HG02759 (cell line): ENCODE data around the gene ZNF514.
"Not testable (repeated sequence)": the region's sequence is repeated elsewhere in the genome, so short reads cannot be mapped to it uniquely, and the experiment has no call there.

Experiments used
- ATAC-seq: cut with Tn5 transposase; IDR thresholded peaks from one replicate; pipeline ENCODE4 v1.9.1; 2021; ENCODE audit warnings: mild to moderate bottlenecking, moderate library complexity; ENCODE audit not compliant: unreplicated experiment

The ZNF514 gene

DNA sequence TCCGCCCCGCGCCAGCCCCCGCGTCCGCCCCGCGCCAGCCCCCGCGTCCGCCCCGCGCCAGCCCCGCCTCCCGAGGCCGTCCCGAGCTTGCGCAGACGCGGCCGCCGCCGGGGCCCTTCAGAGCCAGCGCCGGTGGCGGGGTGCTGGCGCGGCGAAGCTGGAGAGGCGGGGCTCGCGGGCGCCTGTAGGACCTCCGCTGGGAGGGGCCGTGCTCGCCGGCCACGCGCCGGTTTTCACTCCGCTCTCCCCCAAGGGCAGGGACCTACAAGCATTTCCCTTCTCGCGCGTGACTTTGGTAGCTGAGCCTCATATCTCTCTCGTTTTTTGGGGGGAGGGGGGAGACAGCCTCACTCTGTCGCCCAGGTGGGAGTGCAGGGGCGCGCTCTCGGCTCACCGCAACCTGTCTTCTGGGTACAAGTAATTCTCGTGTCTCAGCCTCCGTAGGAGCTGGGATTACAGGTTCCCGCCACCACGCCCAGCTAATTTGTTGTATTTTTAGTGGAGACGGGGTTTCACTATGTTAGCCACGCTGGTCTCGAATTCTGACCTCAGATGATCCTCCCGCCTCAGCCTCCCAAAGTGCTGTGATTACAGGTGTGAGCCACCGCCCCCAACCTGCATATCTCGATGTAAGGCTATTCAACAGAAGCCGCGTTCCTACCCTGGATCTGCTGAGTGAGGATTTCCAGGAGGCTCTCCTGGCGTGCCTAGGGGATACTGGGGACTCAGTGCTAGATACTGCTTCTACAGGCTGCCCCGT is at the start of gene ZNF514:
TSS of gene ZNF514 (minus strand) at position 159 of the 760 bp plus-strand sequence. CDS start 6,595 bp downstream, outside the sequence.
- peak; percentile 93 for ATAC-seq

DNA sequence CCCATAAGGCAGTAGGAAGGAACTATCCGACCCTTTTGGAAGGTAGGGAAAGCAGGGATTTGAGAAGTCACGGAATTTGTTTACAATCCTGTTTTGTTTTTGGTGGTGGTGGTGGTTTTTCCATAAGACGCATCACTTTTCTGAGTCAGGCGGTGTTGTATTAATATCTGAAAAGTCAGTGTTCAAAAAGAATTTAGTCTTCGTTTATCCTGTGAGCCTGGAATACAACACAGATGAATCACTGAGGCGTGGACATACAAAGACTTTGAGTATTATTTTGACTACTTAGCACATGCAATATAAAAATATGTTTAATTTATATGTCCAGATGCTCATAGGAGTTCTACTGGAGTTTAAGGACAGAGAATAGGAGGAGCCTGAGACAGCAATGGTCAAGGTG is 48.5 kb upstream of the ZNF514 start:
- ATAC-seq: no peak

DNA sequence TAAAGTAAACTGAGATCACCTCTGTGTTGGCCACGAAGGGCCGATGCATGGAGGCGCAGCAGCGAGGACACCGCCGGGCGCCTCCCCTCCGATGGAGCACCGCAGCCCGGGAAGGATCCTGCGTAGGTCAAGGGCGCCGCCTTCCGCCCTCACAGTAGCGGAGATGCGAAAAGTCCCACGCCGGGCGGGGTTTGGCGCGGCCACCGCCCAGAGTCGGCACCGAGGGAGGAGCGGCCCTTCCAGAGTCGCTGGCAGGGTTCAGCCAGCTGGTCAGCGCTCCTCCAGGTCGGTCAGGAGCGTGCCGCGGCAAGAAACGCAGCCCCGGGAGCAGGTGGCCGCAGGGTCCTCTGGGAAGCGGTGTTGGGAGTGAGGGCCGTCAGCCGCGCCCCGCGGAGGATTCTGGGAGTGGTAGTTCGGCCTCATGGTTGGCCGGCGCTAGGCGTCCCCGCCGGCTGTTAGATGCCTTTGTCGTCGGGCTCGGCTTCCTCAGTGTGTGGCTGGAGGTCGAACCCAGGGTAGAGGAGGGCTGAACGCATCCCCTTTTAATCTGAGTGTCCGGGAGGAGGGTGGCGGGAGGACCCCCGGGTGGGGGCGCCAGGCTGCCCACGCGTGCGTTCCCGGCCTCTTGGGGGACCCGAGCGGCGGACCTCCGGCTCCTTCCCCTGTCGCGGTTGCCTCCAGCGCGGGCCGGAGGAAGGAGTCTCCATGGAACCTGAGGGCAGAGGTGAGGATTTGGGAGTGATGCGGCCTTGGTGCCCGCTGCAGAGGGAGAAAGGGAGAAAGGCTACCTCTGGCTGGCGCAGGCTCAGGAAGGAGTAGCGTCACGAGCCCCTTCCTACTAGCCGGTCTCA is 47.7 kb upstream of the ZNF514 start, which contains the start of gene ZNF892:
TSS of gene ZNF892 (plus strand) at position 411 of the 851 bp plus-strand sequence. CDS start at position 706, 295 bp downstream.
- ATAC-seq: peak; percentile 97

DNA sequence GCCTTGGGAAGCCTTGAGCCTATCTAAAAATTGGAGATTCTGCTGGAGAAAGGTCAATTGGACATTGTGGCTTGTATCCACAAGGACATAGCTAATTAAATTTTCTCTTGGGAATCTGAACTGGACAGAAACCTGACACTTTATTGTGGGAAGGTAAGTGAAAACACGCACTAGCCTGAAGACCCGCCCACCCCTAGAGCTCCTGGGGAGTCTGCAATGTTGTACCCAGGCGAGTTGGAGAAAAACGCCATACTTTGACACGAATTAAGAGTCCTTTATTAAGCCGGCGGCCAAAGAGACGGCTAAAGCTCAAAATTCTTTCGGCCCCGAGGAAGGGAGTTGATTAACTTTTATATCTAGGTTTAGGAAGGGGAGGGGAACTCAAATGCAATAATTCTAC is 46.4 kb upstream of the ZNF514 start:
- no peak for ATAC-seq

DNA sequence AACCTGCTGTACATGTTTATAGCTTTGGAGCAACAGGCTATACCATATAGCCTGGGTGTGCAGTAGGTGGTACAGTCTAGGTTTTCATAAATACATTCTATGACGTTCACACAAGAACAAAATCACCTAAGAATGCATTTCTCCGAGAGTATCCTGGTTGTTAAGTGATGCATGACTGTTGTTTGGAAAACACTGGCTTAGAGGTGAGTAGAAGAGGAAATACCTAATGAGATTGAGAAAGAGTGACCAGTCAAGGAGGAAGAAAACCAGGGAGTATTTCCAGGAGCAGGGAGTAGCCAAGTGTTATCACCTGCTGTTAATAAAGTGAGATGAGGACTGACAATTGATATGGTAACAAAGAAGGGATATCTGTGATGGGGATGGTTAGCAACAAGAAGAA is 44.7 kb upstream of the ZNF514 start:
- ATAC-seq: no peak

DNA sequence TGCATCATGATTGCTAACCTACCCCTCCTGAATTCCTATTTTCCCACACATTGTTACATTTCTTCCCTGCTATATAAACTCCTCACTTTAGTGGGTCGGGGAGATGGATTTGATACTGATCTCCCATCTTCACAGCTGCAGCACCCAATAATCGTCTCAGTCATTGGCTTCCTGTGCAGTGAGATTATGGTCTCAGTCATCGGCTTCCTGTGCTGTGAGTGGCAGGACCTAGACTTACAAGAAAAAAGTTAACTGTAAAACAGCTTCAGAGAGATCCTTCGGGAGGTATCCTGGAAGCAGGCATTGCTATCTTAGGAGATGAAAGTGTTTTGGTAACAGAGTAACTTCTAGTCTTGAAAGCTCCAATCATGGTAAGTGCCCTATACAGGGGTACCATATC is 44.3 kb upstream of the ZNF514 start:
- ATAC-seq: no peak

DNA sequence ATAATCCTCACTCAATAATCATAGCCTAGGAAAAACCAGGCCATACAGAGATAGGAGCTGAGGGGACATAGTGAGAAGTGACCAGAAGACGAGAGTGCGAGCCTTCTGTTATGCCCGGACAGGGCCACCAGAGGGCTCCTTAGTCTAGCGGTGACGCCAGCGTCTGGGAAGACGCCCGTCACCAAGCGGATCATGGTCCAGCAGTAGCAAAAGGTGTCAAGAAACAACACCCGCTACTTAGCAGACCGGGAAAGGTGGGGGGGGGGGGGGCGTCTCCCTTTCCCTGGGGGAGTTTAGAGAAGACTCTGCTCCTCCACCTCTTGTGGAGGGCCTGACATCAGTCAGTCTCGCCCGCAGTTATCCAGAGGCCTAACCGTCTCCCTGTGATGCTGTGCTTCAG is 33.3 kb upstream of the ZNF514 start:
- ATAC-seq: not testable (repeated sequence)

DNA sequence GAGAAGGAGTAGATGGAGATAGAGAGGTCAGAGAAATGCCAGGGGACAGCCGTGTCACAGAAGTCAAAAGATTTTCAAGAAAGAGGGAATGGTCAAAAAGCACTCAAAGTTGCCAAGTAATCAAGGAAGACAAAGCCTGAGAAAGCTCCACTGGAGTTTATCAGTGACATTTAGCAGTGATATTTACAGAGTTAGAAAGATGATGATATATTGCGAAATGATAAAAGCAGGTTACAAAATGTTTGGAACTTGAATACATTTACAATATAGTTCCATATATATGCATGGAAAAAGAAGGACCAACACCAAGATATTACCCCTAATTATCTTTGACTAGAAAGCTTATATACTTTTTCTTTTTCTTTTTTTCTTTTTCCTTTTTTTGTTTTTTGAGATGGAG is 26.3 kb upstream of the ZNF514 start:
- no peak for ATAC-seq

DNA sequence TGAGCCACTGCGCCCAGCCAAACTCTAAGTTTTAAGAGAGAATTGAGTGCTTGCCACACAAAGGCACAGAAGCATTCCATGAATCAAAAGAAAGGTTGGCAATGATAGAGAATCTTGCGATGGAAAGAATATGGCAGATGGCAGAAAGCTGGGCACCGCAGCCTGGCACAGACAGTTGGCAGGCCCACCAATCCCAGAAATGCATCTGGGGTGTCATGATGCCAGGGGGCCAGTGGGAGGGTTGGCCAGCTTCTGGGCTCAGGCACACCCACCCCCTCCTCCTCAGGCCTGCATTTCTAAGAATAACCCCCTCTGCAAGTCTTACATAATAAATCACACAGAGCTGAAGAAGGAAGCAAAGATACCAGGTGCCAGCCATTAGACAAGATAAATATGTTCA is 25.5 kb upstream of the ZNF514 start:
- ATAC-seq: no peak

DNA sequence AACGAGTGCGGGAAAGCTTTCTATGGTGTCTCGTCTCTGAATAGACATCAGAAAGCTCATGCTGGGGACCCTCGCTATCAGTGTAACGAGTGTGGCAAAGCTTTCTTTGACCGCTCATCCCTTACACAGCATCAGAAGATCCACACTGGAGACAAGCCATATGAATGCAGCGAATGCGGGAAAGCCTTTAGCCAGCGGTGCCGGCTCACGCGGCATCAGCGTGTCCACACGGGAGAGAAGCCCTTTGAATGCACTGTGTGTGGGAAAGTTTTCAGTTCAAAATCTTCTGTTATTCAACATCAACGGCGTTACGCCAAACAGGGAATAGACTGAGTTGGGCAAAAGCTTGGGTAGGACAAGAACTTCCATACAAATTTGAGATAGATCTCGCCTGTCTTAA is 22.1 kb upstream of the ZNF514 start:
- no peak for ATAC-seq

DNA sequence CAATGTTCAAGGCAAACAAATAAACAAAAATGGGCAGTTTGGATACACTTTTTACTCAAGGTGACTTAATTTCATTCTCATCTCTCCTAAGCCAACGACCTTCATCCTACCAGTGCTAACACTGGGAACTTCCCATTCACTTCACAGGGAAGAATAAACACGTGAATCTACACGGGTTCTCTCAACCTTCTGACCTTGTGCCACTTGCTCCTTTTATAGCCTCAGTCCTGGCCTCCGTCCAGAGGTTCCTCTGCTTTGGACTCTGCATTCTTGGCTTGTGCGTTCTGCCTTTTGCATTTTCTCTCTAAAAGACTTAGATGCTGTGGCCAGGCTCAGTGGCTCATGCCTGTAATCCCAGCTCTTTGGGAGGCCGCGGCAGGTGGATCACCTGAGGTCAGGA is 19.8 kb upstream of the ZNF514 start:
- no peak for ATAC-seq

DNA sequence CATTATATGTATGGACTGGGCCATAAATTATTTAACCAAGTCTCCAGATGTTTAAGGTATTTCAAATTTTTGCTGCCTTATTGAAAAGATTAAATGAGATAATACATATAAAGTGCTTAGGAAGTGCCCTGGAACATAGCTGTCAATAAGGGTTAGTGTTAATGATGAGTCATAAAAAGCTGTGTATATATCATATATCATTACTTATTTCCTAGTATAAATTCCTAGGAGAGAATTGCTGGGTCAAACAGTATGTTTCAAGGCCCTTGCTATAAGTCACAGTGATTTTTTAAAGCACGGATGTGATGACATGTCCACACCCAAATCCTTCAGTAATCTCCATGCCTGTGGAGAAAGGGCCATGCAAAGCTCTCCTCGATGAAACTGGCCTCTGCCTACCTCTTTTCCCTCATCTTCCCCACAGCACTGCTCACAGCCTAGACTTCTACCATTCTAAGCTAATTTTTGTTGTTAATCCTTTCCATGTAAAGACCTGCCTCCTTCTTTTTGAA is 14.4 kb upstream of the ZNF514 start:
- ATAC-seq: no peak

DNA sequence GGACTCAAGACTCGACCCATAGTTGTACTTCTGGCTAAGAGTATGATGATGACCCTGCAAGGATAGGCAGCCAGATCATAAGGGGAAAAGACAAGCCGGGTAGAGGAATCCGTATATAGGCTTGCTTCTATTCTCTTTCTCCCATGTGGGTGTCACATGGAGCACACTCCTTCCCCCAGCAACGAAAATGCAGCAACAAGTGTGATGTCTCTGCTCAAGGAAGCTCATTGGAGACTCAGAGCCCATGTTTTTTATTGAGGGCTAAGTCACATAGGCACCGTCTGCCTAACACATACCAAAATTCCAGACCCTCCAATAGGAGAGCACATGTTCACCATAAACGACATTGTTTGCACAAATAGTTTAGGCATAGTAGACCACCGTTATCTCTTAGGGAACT is 12.3 kb upstream of the ZNF514 start:
- no peak for ATAC-seq

DNA sequence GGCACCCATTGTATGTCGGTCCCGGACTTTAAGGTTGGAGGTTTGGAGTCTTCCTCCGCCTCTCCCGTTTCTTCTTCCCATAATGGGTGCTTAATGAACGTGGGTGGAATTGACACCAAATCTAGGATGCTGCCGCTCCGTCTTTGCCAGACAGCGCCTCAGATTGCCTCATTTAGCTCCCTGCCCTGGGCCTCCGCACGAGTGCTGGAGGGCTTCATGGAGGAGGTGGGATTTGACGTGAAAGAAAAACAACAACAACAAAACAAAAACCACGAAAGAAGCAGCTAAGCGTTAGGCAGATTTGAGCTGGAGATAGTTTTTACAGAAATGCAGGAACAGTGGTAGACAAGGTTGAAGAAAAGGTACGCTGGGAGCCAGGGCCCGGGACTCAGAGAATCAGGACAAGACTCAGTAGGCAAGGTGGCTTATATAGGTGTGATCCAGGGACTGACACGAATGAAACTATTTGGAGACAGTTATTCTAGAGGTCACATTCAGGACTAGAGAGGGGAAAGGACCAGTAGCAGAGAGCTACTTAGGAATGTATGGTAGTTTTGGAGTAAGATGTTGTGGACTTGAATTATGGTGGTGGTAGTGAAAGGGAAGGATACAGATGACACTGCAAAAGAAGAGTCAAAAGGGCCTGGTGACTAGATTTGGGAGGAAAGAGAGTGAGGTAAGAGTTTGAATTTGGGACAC is 6.6 kb upstream of the ZNF514 start:
- ATAC-seq: peak; percentile 14

DNA sequence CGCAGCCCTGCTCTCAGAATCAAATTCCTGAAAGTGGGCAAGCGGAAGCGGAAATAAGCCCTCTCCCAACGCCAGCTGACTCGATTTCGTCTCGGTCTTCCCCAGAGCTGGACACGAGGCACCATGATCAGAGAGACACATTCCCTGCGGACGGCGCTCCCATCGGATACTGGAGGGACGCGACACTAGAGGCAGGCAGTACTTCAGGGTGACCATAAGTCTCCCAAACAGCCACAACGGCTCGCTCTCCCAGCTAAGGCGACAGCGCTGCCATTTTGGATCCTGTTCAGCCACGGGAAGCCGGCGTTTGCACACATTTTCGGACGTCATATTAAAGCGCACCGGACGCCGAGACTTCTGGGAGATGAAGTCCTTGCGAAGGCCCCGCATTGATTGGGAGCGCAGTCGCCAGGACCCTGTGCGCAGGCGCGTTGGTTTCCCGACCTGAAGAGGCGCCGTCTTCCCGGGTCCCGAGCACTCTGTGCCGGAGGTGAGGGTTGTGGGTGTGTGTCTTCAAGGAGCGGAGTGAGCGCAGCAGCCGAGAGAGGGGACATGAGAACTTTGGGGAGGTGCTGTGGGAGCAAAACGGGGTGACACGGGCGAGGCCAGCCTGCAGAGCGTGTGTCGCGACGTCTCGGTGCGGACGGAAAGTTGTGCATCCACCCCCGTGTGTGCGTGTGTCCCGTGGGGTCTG is 5.9 kb upstream of the ZNF514 start, which contains the start of gene ZNF2:
TSS of gene ZNF2 (plus strand) at position 439 of the 694 bp plus-strand sequence. CDS start 10,418 bp downstream, outside the sequence.
- ATAC-seq: peak; percentile 95

DNA sequence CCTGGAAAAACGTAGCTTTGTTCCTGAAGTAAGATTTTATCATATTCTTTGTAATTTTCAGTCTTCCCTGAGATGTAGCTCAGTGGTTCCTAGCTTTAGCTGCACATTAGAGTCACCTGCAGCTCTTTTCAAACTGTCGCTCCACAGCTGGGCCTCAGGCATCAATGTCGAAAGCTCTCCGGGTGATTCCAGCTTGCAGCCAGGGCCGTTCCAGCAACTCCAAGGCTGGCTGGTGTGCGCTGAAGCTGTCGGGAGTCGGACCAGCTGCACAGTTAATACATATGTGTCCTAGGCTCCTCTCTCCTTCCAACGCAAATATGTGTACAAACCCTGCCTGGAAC is 5.4 kb upstream of the ZNF514 start:
- peak; percentile 12 for ATAC-seq

DNA sequence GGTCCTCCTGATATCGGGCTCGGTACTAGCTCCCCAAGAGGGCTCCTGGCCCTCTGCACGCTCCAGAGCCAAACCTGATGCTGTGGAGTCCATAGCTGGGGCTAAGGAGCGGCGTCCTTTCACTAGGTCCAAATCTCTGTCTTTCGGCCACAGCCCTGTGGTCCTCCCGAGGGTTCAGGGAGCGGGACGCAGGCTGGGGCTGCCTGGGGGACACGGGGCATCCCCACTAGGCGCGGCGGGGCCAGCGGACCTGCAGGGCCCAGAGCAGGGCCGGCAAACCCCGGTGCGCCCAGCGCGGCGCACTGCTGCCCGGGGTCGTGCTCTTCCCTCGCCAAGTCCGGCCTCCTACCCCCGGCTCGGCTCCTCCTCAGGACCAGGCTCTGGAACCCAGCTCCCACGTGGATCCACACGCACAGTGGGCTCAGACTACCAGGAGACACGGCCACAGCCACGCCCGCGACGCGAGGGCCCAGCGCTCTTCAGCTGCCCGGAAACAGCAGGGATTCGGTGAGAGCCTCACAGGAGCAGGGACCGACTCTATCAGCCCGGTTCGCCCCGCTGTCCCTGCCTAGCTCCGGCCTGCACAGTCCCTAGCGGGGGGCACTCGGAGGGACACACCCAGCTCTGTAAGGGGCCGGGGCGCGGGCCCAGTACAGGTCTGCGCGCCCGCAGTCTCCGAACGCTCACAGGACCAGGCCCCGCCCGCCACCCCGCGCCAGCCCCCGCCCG is 593 bp downstream of the ZNF514 start:
- ATAC-seq: peak; percentile 49

DNA sequence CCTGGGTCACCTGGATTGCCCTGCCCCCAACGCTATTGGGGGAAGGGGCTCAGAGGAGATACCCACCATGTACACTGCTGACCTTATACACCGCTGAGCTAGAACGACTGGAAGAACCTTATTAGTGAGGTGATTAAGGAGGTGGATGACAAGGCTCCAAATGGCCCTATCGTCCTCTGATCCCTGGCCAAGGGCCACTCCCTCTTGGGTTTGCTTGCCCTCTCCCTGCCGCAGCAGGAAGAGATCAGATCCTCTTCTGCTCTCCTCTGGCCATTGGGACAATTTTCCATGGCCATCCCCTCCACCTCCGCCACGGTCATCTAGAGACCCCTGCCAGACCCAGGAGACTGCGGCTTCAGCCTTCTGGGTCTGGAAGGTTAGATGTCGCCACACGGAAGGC is 1.2 kb downstream of the ZNF514 start:
- ATAC-seq: no peak

DNA sequence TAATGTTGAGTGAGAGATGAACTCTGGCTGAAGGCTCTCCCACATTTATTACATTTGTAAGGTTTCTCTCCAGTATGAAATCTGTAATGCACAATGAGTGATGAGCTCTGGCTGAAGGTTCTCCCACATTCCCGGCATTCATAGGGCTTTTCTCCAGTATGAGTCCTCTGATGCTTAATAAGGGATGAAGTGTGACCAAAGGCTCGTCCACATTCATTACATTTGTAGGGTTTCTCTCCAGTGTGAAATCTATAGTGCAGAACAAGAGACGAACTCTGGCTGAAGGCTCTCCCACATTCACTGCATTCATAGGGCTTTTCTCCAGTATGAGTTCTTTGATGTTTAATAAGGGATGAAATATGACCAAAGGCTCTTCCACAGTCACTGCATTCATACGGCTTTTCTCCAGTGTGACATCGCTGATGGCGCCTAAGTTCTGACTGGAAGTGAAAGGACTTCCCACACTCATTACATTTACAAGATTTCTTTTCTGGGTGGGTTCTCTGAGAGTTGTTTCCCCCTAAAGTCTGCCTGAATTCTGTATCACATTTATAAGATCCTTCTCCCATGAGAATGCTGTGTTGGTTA is 10.2 kb downstream of the ZNF514 start:
- ATAC-seq: no peak

DNA sequence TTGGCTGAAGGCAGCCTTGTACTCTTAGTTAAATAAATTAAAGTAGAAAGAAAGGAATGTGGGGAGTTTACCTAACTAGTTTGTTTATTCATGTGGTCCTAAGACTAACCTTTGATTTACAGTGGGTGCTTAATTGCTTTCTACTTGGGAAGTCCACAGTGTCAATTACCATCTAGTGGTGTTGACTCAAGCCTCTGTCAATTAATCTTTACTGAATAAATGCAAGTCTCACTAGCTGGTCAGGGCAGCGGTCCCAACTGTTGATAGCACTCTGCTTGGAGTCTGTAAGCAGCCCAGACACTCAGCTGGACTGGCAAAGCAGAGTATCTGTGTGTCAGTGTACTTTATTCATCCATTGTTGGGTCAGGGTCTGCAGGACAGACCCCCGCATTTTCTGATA is 15.8 kb downstream of the ZNF514 start:
- no peak for ATAC-seq
